Calu3 (cell line): Measurements from ENCODE around the gene KLHL29. TPM values are rescaled to one million over a fixed set of nuclear protein-coding genes. Genes with fewer than 3 reads are reported as not detected.

Experiments
- BruUV-seq: library from RNA; stranded (reverse); fragments of 400-500 nt; replicated peaks from 2 replicates; lab custom pipeline; 2021; lab: Mats Ljungman, UMichigan
- CTCF ChIA-PET: fragments of 300-600 bp; sonication (Branson Sonifier 250); formaldehyde crosslinking; loops from one replicate; lab custom pipeline; 2022; ENCODE audit warnings: antibody characterized with exemption; lab: Charles Lee
- DNase-seq: peaks from one replicate; pipeline ENCODE4 v3.0.0; 2022
- H3K27ac Mint-ChIP-seq: one replicate; pipeline ENCODE4 v1.8.0; 2022; ENCODE audit warnings: mixed read lengths; ENCODE audit not compliant: unreplicated experiment
- H3K27me3 Mint-ChIP-seq: one replicate; pipeline ENCODE4 v1.8.0; 2022; ENCODE audit warnings: mixed read lengths; ENCODE audit not compliant: unreplicated experiment
- H3K36me3 Mint-ChIP-seq: one replicate; pipeline ENCODE4 v1.8.0; 2022; ENCODE audit warnings: mild to moderate bottlenecking, moderate library complexity, mixed read lengths; ENCODE audit not compliant: insufficient read depth, unreplicated experiment
- H3K4me1 Mint-ChIP-seq: one replicate; pipeline ENCODE4 v1.8.0; 2022; ENCODE audit warnings: mild to moderate bottlenecking, low read depth, mixed read lengths; ENCODE audit not compliant: unreplicated experiment
- H3K4me3 Mint-ChIP-seq: one replicate; pipeline ENCODE4 v1.8.0; 2022; ENCODE audit warnings: mild to moderate bottlenecking, low read depth, moderate library complexity, mixed read lengths; ENCODE audit not compliant: unreplicated experiment
- H3K9me3 Mint-ChIP-seq: one replicate; pipeline ENCODE4 v1.8.0; 2022; ENCODE audit warnings: low read depth, mixed read lengths; ENCODE audit not compliant: unreplicated experiment
- CTCF ChIP-seq: fragments of 200-600 bp; IDR thresholded peaks from one replicate; pipeline ENCODE4 v1.8.0; 2022; ENCODE audit warnings: antibody characterized with exemption; ENCODE audit not compliant: unreplicated experiment
- intact Hi-C: fragments of 100-400 bp; cut with micrococcal nuclease; formaldehyde crosslinking; loops from one replicate; pipeline ENCODE4 v1.10.0; 2022; ENCODE audit not compliant: unreplicated experiment
- total RNA-seq: library from RNA; stranded (reverse); gene quantifications from 2 replicates; pipeline ENCODE4 v1.2.3, GENCODE V29; 2022

The KLHL29 gene
- total RNA-seq, 1 experiment from 2014 or later, result 11.9 TPM

DNA sequence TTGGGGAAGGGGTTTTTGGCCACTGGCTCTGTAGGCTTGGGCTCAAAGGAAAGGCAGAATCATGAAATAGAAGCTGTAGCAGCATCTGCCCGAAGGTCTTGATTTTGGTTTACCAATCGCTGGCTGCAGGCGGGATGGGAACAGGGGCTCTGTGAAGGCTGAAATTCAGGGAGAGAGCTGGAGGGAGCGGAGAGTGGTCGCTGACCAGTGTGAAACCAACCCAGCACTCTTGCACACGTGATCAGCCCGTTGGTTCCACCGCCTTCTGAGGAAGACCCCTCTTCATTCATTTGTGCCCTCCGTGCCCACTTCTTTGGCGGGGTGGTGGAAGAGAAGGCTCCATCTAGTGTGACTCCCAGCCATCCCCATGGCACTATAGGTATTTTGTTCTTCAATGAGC, 82.6 kb downstream of the KLHL29 start:
- no peaks in the 10 kb centered on the region for H3K4me1 Mint-ChIP-seq
- no peak for TF ChIP-seq CTCF
- H3K27me3 Mint-ChIP-seq, result no peaks in the 10 kb centered on the region
- no TSS peak for BruUV-seq
- CTCF ChIA-PET, result no interaction called here
- H3K36me3 Mint-ChIP-seq, result no peaks in the 10 kb centered on the region
- no peak for DNase-seq
- no peak overlapping the region for H3K27ac Mint-ChIP-seq
- intact Hi-C loops, result no loop called here
- no peak overlapping the region for H3K4me3 Mint-ChIP-seq
- no peaks in the 10 kb centered on the region for H3K9me3 Mint-ChIP-seq

GRCh38 chr2:23468474-23469141, 83.6 kb downstream of the KLHL29 start:
- no TSS peak for BruUV-seq
- CTCF ChIA-PET, result no interaction called here
- Mint-ChIP-seq H3K27ac (no peak overlapping the region), H3K9me3 (no peaks in the 10 kb centered on the region), H3K4me1 (no peaks in the 10 kb centered on the region), H3K36me3 (no peaks in the 10 kb centered on the region), H3K4me3 (no peak overlapping the region), H3K27me3 (no peaks in the 10 kb centered on the region)
- no peak for TF ChIP-seq CTCF
- intact Hi-C loops, result no loop called here
- DNase-seq, result no peak

- intact Hi-C loops, result no loop called here
- Mint-ChIP-seq H3K27me3 (no peaks in the 10 kb centered on the region), H3K4me1 (no peaks in the 10 kb centered on the region), H3K36me3 (no peaks in the 10 kb centered on the region), H3K4me3 (no peak overlapping the region), H3K27ac (no peak overlapping the region), H3K9me3 (no peaks in the 10 kb centered on the region)
- DNase-seq, result no peak
- no TSS peak for BruUV-seq
- CTCF ChIA-PET, result no interaction called here
- no peak for TF ChIP-seq CTCF
Measured at GRCh38 chr2:23469142-23469540, 84.2 kb downstream of the KLHL29 start.

GRCh38 chr2:23475036-23475435, 90.1 kb downstream of the KLHL29 start:
- Mint-ChIP-seq H3K27ac (no peak overlapping the region), H3K9me3 (no peaks in the 10 kb centered on the region), H3K4me3 (no peak overlapping the region), H3K27me3 (no peaks in the 10 kb centered on the region), H3K4me1 (no peaks in the 10 kb centered on the region), H3K36me3 (no peaks in the 10 kb centered on the region)
- CTCF ChIA-PET, result no interaction called here
- intact Hi-C loops, result no loop called here
- BruUV-seq, result no TSS peak
- TF ChIP-seq CTCF, result no peak
- DNase-seq, result no peak
